ENCODE results near the gene CACNA1G. TPM values are rescaled to one million over a fixed set of nuclear protein-coding genes. Genes with fewer than 3 reads are reported as not detected.

CACNA1G gene
- total RNA-seq, 1 donor from 2014 or later = 0.19 TPM

GRCh38 chr17:50641357-50641756 lies 80.8 kb downstream of the CACNA1G start:
- peaks cover 8% of the 10 kb centered on the region for H3K4me1 Mint-ChIP-seq (ENCODE audit: low read depth)
- H3K27me3 Mint-ChIP-seq = peaks cover 22% of the 10 kb centered on the region
- H3K36me3 Mint-ChIP-seq (ENCODE audit: insufficient read depth) = no peaks in the 10 kb centered on the region
- H3K4me3 Mint-ChIP-seq (ENCODE audit: low read depth) = no peak overlapping the region
- no peak for DNase-seq (ENCODE audit: low spot score, unreplicated experiment)
- TF ChIP-seq, protein P1, sequence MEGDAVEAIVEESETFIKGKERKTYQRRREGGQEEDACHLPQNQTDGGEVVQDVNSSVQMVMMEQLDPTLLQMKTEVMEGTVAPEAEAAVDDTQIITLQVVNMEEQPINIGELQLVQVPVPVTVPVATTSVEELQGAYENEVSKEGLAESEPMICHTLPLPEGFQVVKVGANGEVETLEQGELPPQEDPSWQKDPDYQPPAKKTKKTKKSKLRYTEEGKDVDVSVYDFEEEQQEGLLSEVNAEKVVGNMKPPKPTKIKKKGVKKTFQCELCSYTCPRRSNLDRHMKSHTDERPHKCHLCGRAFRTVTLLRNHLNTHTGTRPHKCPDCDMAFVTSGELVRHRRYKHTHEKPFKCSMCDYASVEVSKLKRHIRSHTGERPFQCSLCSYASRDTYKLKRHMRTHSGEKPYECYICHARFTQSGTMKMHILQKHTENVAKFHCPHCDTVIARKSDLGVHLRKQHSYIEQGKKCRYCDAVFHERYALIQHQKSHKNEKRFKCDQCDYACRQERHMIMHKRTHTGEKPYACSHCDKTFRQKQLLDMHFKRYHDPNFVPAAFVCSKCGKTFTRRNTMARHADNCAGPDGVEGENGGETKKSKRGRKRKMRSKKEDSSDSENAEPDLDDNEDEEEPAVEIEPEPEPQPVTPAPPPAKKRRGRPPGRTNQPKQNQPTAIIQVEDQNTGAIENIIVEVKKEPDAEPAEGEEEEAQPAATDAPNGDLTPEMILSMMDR (IDR thresholded peaks at IDR 0.05; ENCODE audit: unreplicated experiment) = no peak
- no peaks in the 10 kb centered on the region for H3K9me3 Mint-ChIP-seq (ENCODE audit: low read depth)
- peak overlapping the region; percentile 13 for H3K27ac Mint-ChIP-seq

DNA sequence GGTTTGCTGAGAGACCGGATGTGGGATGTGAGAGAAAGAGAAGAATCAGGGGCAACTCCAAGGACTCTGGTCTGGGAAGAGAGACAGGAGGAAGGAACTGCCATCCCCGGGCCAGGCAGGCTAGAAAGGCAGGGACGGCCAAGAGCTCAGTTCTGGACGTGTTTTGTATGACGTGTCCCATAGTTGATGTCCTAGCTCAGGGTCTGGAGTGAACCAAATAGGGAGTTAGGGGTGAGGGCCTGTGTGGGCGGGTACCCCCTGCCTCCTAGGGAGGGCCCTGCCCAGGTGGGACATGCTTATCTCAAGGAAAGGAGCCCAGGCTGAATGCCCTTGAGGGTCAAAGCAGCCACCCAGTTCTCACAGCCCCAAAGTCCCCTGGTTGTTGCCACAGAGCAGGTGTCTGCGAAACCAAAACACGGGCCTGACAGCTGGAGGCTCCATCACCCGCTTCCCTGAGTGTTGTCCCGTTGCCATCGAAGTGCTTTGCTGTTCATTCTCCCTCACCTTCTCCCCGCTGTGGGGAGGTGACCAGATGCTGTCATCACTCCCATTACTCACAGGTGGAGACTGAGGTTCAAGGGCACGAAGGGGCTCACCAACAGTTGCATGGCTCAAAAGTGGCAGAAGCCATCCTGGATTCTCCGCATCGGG lies 81.7 kb downstream of the CACNA1G start:
- Mint-ChIP-seq H3K9me3 (ENCODE audit: low read depth) (no peaks in the 10 kb centered on the region), H3K27ac (no peak overlapping the region), H3K4me3 (ENCODE audit: low read depth) (no peak overlapping the region), H3K27me3 (peaks cover 16% of the 10 kb centered on the region), H3K4me1 (ENCODE audit: low read depth) (peaks cover 8% of the 10 kb centered on the region), H3K36me3 (ENCODE audit: insufficient read depth) (no peaks in the 10 kb centered on the region)
- TF ChIP-seq, protein P1 (IDR thresholded peaks at IDR 0.05; ENCODE audit: unreplicated experiment) = no peak
- no peak for DNase-seq (ENCODE audit: low spot score, unreplicated experiment)

DNA sequence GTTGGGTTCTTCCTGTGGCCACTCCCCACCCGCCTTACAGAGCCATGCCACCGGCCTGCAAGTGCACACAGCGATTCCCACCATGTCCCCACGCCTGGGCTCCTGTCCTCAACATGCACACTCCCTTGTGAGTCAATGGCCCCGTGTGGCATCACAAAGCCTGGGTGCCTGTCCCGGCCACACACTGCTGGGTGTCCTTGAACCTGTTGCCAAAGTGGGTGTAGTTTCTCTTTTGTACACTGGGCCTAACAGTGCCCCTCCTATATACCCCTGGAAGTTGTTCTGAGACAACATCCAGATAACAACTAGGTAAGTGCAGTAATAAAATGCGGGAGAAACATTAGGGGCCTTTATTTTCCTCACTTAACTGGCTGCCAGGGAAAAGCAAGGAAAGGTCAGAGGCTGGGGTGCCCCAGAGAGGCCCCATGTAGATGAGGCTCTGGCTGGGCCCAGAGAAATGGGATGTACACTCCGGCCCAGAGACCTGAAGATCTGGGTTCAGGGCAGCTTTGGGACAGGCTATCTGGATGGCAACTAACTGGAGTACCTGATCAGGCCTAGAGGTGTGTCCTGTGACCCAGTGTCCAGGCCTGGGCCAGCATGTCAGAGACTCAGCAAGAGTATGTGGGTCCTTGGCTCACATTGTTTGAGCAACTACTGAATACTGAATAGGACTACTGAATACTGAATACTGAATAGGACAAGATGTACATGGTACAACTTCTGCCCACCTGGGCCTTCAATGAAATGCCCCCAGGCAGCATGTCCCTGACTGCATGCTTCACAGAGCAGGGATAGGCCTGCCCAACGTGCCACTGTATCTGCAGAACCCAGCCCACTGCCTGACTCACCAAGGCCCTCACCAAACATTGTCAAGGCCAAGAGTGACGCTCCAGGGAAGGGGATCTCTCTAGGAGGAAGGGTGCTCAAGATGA lies 82.5 kb downstream of the CACNA1G start:
- no peaks in the 10 kb centered on the region for H3K36me3 Mint-ChIP-seq (ENCODE audit: insufficient read depth)
- TF ChIP-seq, protein P1 (IDR thresholded peaks at IDR 0.05; ENCODE audit: unreplicated experiment) = no peak
- peaks cover 3% of the 10 kb centered on the region for H3K4me1 Mint-ChIP-seq (ENCODE audit: low read depth)
- no peak overlapping the region for H3K27ac Mint-ChIP-seq
- H3K4me3 Mint-ChIP-seq (ENCODE audit: low read depth) = no peak overlapping the region
- DNase-seq (ENCODE audit: low spot score, unreplicated experiment) = no peak
- H3K9me3 Mint-ChIP-seq (ENCODE audit: low read depth) = no peaks in the 10 kb centered on the region
- H3K27me3 Mint-ChIP-seq = peaks cover 8% of the 10 kb centered on the region

- Mint-ChIP-seq H3K9me3 (ENCODE audit: low read depth) (peaks cover 3% of the 10 kb centered on the region), H3K4me1 (ENCODE audit: low read depth) (no peaks in the 10 kb centered on the region), H3K36me3 (ENCODE audit: insufficient read depth) (no peaks in the 10 kb centered on the region), H3K27me3 (peaks cover 4% of the 10 kb centered on the region), H3K4me3 (ENCODE audit: low read depth) (no peak overlapping the region), H3K27ac (no peak overlapping the region)
- TF ChIP-seq, protein P1 (IDR thresholded peaks at IDR 0.05; ENCODE audit: unreplicated experiment) = no peak
- no peak for DNase-seq (ENCODE audit: low spot score, unreplicated experiment)
Observed at GRCh38 chr17:50645748-50646682, 85.5 kb downstream of the CACNA1G start.

DNA sequence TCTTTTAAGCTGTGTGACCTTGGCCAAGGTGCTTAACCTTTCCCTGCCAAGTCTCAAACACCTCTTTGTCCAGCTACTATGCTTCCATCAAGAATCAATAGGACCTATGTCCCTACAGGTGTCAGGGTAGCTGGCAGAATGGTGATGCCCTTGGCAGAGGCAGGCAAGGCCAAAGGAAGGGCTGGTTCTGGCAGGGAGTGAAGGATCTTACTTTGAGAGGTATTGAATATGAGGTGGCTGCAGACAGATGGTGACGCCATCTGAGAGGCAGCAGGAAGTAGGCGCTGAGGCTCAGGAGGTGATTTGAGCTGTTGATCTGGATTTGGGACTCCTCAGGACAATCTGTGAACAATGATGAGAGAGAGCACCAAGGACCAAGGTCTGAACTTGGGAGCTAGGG lies 86.7 kb downstream of the CACNA1G start:
- no peak overlapping the region for H3K27ac Mint-ChIP-seq
- H3K27me3 Mint-ChIP-seq = peaks cover 4% of the 10 kb centered on the region
- no peaks in the 10 kb centered on the region for H3K36me3 Mint-ChIP-seq (ENCODE audit: insufficient read depth)
- H3K4me3 Mint-ChIP-seq (ENCODE audit: low read depth) = no peak overlapping the region
- peaks cover 3% of the 10 kb centered on the region for H3K9me3 Mint-ChIP-seq (ENCODE audit: low read depth)
- no peak for DNase-seq (ENCODE audit: low spot score, unreplicated experiment)
- H3K4me1 Mint-ChIP-seq (ENCODE audit: low read depth) = no peaks in the 10 kb centered on the region
- TF ChIP-seq, protein P1 (IDR thresholded peaks at IDR 0.05; ENCODE audit: unreplicated experiment) = no peak

All from progenitor cell of endocrine pancreas (in vitro differentiated cells).